GM19372 (cell line): ENCODE measurements around the gene BCL11A.

Experiments
- ATAC-seq: cut with Tn5 transposase; IDR thresholded peaks from one replicate; pipeline ENCODE4 v1.9.1; 2021; ENCODE audit warnings: mild to moderate bottlenecking, low read depth, moderate library complexity; ENCODE audit not compliant: unreplicated experiment

The BCL11A gene

GRCh38 chr2:60414495-60415138, 138.8 kb downstream of the BCL11A start:
- no peak for ATAC-seq

GRCh38 chr2:60413814-60414168, 139.7 kb downstream of the BCL11A start:
- peak; percentile 70 for ATAC-seq

GRCh38 chr2:60413069-60413813, 140.2 kb downstream of the BCL11A start:
- ATAC-seq: no peak

DNA sequence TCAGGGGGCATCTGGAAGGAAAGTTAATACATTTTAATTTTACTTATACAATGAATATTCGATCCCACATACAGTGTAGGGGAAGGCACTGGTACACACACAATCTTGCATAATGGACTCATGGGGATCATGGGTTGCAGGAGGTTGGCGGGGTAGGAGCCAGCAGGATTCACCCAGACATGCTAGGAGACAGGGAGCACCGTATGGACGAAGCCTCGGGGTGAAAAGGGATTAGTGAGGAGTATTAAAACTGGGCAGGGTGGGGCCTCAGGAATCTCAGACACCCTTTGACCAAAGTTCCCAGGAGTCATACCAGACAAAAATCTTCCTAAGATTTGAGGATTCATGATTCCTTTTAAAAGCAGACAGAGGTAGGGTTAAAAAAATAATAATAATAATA, 140.8 kb downstream of the BCL11A start:
- ATAC-seq: no peak

DNA sequence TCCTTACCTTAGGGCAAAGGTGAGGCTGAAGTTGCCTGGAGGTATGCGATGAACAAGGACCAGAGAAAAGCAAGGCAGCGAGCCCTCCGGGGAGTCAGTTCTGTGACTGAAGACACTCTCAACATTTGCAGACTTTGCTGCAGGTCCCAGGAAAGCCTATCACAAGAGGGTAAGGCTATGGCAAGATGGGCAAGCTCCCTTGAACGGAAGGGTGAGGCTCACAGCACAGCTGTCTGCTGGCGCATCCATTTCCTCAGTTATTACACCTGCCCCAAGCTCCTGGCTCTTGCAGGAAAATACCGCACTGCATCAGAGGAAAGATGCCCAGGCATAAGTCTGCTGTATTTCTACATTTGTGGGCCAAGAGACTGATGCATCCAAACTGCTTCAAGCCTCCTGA, 141.4 kb downstream of the BCL11A start:
- ATAC-seq: no peak

DNA sequence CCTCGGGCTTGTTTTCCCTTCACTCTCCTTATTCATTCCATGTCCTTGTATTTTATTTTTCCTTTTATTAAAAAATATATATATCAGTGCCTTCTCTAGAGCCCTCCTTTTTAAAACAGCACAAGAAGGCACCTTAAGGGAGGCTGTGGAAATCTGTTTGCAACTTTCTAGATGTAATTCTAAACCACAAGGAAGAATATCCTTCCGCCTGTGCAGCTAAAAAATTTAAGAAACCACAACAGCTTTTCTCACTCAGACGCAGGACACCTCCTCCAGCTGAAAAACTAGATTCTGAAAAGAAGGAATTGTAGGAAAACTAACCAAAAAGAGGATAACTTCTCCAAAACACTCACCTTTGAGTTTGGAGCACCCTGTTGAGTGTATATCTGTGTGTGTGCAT, 142.2 kb downstream of the BCL11A start:
- no peak for ATAC-seq

- no peak for ATAC-seq
These were observed 142.9 kb downstream of the BCL11A start for GRCh38 chr2:60410456-60411146.

DNA sequence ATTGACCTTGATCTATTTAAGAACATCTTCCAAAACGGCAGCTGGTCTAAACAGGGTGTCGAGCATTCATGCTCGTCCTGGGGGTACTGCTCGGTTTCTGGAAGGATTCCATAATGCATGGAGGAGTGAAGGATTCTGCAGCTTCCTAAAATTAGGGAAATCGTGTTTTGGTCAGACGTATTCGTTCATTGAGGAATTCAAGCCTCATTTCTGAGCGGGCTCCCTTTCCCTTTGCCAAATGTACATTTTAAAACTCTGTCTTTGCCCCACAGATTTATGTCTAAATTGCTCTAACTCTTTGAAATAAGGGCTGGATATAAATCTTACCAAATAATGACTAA, 144.0 kb downstream of the BCL11A start:
- no peak for ATAC-seq

GRCh38 chr2:60408811-60409530, 144.5 kb downstream of the BCL11A start:
- ATAC-seq: no peak

- ATAC-seq: no peak
These were observed 145.2 kb downstream of the BCL11A start for GRCh38 chr2:60408207-60408606.

- no peak for ATAC-seq
These were observed 146.1 kb downstream of the BCL11A start for GRCh38 chr2:60407398-60407797.

GRCh38 chr2:60406192-60406591, 147.3 kb downstream of the BCL11A start:
- no peak for ATAC-seq

GRCh38 chr2:60405271-60405919, 148.1 kb downstream of the BCL11A start:
- ATAC-seq: no peak
